ENCODE results near the gene SCML1.

SCML1 gene

DNA sequence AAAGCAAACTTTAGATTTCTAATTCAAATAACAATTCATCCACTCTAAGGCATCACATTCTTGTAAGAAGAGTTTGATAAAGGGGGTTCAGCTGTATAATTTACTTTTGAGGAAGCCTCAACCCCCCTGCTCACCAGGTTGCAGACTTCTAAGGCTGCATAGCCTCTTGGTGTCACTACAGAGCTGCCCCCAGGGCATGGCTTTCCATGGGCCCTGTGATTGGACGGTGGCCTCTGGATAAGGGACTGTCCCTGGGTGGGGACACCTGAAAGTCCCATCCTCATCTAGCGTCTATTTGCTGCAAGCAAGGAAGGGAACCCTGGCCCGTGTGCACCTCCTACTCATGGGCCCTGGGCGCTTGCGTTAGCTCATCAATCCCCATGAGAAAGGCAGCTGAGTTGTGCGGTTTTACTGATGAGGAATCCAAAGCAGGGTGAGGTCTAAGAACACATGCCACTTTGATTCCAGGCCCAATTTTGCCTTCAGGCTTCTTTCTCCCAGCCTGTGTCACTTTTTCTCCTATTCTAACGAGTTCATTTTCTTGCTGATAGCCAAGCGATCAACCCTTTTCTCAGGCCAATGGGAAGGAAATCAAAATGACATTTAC, 51.8 kb downstream of the SCML1 start:
- DNase-seq (ENCODE audit: low read depth in 2 of 2): no peak

DNA sequence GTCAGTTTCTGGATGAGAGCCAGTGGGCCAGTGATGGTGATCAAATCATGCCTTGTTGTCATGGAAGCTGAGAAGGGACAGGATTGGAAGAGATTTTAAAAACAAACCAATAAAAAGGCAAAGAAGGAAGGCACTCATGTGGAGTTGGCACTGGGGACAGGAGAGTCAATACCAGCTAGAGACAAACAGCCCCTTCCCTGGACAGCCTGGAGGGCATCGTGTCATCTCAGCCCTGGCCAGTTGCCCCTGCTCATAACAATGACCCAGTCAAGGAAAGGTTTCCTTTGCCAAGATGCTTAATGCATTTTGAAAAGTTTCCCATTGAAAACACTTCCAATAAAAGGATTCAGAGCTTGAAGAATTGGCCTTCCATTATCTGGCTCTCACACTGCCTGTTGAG, 55.5 kb downstream of the SCML1 start:
- DNase-seq (ENCODE audit: low read depth in 2 of 2): no peak

DNA sequence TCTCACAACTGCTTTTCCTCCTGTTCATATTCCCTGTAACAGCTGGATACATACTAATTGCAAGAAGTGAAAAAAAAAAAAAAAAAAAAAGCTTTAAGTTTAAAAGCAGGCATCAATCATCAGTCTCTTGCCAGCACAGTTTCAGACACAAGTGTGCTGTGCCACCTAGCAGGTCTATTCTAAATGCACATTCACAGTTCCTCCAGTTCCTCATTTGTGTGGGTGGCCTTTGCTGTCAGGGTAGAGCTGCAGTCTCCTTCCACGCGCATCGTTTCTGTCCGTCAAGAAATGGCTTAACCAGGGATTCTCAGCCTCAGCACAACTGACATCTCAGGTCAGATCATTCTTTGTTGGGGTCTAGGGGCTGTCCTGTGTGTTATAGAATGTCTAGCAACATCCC, 61.6 kb downstream of the SCML1 start:
- no peak for DNase-seq (ENCODE audit: low read depth in 2 of 2)

DNA sequence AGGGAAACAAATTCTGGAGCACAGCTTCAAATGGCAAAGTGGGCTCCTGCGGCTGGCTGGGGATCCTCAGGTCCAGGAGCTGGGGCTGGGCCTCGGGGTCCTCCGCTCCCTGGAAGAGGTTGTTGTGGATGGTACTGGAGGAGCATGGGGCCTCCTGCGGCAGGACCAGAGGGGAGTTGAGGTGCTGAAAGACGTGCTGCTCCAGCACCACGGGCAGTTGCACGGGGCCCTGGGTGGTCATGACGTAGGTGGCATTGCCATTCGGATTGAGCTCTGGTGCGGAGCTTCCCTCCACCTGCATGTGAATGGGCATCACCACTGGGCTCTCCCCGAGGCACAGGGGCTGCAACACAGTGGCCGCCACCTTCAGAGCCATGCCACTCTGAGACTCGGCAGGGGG, 64.1 kb downstream of the SCML1 start:
- no peak for DNase-seq (ENCODE audit: low read depth in 2 of 2)

DNA sequence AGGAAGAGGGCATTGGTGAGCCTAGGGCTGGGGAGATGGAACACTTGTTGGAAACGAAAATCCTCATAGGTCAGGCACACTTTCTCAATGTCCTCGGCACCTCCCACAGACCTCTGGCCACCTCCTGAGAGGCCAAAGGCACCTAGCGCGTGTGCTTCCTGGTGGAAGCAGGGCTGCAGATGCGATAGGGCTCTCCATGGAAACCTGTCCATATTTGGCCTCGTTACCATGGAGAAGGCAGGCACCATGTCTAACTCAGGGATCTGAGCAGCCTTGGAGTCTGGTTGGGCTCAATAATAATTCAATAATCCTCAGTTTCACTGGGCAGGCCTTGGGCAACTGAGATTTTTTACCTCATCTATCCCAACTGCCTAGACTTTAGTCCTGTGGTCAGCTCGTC, 65.5 kb downstream of the SCML1 start:
- no peak for DNase-seq (ENCODE audit: low read depth in 2 of 2)

DNA sequence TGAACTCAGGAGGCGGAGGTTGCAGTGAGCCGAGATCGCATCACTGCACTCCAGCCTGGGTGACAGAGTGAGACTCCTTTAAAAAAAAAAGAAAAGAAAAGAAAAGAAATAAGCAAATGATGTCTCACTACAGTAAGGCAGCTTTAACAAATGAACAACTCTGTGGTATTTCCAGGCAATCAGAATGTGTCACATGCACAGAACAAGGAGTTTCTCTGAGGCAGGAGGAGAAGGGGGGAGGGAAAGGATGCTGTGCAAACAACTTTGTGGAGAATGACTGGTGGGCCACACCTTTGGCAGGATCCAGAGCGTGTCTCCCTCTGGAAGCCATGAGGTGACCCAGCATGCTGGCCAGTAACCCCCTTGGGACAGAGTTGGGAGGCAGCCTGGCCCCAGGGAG, 66.2 kb downstream of the SCML1 start:
- DNase-seq (ENCODE audit: low read depth in 2 of 2): no peak
